GM03348 (cell line): ENCODE measurements around the gene PMFBP1.
"Not testable (repeated sequence)": the region's sequence is repeated elsewhere in the genome, so short reads cannot be mapped to it uniquely, and the experiment has no call there.

ENCODE experiments used
- DNase-seq: peaks from one replicate; pipeline ENCODE4 v3.0.0; 2012; ENCODE audit warnings: low spot score

Gene PMFBP1

DNA sequence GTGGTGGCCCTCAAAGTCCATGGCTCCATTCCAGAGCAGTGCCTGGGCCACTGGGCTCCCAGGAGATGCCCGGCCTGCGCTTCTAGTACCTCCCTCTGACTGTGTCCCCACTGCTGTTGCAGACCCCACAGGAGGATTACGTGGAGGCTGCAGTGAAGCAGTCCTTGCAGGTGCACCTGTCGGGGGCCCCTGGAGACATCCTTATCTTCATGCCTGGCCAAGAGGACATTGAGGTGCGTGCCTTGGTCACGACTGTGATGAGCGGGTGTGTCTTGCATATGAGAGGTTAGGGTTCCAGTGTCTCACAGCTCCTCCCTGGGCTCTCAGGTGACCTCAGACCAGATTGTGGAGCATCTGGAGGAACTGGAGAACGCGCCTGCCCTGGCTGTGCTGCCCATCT is 67.0 kb downstream of the PMFBP1 start:
- DNase-seq: no peak

DNA sequence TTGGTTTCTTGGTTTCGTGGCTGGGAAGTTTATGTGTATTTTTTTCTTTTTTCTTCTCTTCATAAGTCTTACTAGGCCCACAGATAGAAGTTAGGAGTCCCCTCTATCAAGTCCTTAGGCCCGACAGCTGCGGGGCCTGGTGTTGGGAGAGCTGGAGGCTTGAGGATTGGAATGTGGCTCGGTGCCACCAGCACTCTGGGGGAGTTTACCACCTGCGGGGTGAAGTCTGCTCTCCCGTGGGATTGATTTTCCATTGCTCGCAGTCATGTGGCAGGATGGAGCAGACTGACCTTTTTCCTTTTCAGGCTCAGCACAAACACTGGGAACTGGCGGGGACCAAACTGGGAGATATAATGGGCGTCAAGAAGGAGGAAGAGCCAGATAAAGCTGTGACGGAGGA is 70.8 kb downstream of the PMFBP1 start:
- DNase-seq: no peak

DNA sequence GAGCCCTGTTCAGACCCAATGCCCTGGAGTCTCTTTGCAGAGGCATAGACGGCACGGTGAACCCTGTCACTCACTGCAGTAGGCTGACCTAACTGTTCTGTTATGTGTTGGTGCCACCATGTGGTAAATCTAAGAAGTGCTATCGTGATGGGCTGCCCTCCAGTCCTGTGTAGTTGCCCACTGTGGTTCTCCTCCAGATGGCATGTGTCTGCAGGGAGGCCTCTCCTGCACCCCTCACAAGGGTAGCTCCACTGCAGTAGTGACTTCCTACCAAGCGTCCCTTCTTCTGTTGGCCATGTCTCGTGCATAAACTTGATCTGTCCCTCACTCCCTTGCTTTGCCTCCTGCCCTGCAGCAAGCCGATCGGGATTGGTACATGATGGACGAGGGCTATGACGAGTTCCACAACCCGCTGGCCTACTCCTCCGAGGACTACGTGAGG is 72.6 kb downstream of the PMFBP1 start:
- DNase-seq: peak; percentile 73

DNA sequence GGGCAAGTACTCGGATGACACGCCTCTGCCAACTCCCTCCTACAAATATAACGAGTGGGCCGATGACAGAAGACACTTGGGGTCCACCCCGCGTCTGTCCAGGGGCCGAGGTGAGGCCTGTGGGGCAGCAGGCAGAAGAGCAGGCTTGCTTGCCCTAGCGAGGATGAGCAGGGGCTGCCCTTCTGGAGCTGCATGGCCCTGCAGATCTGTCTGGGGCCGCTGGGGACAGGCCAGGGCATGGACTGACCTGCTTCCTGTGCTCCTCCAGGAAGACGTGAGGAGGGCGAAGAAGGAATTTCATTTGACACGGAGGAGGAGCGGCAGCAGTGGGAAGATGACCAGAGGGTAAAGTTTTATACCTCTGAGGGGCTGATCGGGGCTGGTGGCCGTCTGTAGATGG is 73.0 kb downstream of the PMFBP1 start:
- DNase-seq: no peak

DNA sequence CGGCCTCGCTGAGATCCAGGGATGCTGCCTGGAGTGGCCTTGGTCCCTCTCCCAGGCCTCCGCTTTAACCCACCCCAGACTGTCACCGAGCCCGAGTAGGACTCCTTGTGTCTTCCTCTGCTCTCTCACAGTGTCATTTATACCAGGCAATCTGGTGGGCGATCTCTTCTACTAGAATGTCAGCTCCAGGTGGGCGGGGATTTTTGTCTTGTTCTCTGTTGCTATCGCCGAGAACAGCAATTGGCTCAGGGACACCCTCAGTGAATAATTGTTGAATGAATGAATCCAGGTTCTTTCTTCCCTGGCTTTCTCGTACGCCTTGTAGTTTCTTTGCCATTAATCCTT is 77.7 kb downstream of the PMFBP1 start:
- no peak for DNase-seq

DNA sequence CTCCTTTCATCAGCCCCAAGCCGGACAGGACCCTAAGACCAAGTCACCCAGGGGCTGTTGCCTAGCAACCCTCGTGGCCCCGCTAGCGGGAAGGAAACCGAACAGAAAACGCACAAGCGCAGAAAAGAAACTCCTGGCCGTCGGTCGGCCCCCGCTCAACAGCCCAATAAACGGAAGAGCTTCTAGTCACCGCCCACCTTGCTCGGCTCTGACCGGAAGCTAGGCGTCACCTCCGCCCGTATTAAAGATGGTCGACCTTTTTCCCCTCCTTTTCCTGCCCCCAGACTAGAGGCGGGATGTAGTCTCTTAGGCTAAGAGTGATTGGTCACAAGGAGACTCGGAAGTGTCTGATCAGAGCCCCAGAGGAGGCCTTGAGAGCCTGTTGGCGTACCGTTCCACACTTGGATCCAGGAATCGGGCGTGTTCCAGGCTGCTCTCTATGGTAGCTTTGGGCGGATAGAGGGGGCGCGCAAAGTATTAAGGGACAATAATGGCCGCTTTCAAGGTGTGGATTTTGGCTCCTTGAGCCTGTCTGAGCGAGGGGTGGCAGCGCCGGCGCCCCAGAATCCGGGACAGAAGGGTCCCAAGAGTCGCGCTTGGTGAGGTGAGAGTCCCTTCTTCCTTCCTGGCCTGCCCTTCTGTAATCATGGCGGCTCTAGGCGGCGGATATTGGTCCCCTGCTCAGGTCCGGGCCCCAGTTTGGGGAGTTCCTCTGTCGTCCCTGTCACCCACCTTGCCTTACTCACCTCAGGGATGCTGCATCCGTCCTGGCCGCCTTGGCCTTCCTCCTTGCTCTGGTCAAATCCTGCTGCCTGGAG is 78.3 kb downstream of the PMFBP1 start, which contains the start of the genes DHX38 and TXNL4B:
TSS of gene DHX38 (plus strand) at position 400 of the 818 bp plus-strand sequence. CDS start 2,311 bp downstream, outside the sequence.
TSS of gene TXNL4B (minus strand) at position 173 of the 818 bp plus-strand sequence. CDS start 2,871 bp downstream, outside the sequence.
- peak; percentile 99 for DNase-seq

DNA sequence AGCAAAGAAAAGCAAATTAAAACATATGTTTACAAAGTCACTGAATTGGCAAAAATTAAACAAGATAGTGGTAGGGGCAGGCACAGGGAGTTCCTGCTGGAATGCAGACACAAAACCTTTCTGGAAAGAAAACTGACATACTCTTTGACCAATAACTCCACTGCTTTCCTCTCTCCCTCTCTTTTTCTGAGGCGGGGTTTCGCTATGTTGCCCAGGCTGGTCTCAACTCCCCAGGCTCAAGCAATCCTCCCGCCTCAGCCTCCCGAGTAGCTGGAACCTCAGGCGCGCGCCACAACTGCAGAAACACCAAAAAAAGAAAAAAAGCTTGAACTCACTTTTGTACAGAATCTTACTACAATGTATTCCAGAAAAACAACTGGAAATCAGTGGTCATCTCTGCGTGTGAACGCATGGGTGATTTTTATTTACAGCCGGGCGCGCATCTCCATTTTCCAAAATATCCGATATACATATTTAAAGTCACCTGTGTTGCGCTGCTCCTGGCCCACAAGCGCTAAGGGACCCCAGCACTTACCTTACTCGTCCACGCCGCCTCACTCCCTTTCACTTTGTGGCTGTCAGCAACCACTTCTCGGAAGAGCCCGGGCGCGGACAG is 79.0 kb downstream of the PMFBP1 start:
- peak; percentile 78 for DNase-seq

DNA sequence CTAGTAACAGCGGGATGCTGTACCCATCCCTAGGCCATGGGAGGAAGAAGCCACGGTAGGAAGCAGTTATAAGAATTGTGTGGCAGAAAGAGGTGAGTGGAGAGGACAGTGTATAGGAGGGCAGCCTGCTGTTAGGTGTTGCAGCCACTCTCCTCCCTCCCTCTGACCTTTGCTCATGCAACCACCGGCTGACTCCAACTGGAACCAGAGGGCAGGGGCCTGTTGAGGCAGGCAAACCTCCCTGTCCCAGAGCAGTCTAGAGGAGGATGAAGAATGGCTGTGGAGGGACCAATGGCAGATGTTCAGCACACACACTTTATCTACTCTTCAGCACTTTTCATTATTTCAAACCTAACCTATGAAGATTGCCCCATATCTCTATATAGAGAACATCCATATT is 80.7 kb downstream of the PMFBP1 start:
- no peak for DNase-seq

DNA sequence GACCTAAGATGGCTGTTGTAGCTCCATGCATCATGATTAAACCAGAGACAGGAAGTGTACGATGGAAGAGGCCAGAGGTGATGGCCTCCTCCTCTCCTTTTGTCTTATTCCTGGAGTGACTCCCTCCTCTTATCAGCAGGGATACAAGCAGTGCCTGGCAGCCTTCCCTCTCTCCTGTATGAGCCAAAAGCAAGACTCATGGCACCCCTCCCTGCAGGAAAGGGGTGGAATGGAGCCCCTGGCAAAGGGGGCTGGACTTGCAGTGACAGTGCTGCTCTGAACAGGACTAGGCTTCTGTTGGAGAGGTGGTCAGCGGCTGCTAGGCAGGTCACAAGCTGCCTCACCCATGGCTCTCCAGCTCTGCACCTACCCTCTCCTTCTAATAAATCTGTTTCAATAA is 87.0 kb downstream of the PMFBP1 start:
- no peak for DNase-seq

DNA sequence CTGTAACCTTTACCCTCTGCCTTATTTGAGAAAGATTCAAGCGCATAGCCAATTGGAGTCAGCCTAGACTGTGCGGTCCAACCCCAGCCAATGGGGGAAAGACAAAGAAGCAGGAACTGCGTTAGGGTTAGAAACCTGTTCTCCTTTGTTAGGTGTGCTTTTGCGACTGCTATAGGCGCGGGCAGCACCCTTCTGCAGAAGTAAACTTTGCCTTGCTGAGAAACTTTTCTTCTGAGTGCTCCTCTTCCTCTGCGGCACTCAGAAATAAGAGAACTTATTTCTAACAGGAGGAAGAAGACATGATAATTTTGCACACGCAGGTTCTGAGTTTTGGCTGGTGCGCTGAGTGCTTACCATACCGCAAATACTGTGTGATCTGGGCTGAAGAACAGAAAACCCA is 87.5 kb downstream of the PMFBP1 start:
- DNase-seq: no peak

DNA sequence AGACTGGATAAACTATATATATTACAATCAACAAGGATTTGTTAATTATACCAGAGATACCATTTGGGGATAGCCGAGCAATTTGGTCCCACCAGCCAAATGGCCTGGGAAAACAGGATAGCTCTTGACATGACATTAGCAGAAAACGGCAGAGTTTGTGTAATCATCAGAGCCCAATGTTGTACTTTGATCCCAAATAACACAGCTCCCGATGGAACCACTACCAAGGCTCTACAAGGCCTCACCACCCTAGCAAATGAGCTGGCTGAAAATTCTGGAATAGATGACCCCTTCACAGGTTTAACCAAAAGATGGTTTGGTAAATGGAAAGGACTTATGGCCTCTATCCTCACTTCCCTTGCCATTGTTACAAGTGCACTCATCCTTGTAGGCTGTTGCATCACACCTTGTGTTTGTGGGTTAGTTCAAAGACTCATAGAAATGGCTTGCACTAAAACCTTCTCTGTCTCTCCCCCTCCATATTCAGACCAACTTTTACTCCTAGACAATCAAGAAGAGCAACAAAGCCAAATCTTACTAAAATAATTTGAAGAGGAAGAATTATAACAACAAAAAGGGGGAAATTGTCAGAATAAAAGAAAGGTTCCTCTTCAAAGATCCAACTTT is 88.1 kb downstream of the PMFBP1 start:
- no peak for DNase-seq

DNA sequence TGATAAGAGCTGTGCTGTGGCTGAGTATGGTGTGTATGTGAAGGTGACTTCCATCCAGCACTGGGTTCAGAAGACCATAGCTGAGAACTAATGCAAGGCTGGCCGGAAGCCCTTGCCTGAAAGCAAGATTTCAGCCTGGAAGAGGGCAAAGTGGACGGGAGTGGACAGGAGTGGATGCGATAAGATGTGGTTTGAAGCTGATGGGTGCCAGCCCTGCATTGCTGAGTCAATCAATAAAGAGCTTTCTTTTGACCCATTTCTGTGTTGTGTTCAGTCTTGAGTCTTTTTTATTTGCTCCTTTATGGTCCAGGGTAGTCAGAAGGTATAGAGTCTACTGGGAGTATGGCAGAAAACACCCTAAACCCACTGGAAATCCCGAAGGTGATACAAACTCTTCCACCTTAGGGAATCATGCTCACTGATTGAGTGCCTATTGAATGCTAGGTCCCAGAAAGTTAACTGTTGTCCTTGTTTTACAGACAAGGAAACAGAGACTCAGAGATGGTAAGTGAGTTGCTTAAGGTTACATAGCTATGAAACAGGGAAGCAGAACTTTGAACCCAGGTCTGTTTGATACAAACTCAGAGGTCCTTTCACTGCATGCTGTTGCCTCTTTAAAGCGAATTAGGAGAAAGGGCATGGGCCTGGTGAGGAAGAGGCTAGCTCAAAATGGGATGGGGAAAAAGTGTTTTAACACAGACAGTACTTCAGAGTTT is 94.8 kb downstream of the PMFBP1 start:
- not testable (repeated sequence) for DNase-seq

DNA sequence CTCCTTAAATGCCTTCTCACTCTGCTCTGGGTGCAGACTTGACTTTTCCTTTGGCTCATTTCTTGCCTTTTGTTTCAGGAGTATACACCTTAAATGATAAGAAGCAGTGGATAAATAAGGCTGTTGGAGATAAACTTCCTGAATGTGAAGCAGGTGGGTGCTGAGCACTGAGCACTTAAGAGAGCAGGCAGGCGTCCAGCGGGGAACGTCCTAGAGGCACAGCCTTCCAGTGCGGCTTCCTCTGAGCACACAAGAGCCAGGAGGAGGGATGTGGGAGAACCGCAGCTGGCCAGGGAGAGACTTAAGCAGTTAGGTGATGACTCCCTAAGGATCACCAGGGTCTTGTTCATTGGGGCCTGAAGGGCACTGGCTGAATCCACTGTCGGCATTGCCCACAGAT is 96.9 kb downstream of the PMFBP1 start:
- not testable (repeated sequence) for DNase-seq

DNA sequence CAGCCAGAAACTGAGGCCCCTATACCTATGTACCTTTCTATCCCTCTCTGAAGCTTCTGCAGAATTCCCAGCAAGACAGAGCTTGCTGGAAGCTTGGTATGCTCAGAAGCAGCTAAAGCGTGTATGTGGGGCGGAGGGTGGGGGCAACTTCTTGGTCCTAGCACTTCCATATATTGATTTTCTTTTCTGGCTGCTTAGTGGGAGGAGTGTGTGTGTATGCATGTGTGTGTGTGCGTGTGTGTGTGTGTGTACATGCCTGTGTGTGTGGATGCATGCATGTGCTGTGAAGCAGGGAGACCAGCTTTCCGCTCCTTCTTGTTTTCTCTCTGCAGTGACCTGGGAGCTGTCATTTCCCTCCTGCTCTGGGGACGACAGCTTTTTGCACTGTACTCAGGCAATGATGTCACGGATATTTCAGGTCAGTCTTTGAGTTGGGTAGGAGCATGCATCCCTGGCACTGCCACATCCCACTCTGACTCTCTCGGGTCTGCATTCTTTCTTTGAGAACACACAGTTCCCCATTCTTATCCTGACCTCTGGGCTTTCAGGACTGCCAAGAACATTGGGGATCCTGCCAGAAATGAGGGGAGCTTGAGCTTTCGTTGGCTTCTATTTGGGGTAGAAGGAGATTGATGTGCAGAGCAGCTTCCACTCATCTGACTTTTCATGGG is 98.3 kb downstream of the PMFBP1 start:
- no peak for DNase-seq

DNA sequence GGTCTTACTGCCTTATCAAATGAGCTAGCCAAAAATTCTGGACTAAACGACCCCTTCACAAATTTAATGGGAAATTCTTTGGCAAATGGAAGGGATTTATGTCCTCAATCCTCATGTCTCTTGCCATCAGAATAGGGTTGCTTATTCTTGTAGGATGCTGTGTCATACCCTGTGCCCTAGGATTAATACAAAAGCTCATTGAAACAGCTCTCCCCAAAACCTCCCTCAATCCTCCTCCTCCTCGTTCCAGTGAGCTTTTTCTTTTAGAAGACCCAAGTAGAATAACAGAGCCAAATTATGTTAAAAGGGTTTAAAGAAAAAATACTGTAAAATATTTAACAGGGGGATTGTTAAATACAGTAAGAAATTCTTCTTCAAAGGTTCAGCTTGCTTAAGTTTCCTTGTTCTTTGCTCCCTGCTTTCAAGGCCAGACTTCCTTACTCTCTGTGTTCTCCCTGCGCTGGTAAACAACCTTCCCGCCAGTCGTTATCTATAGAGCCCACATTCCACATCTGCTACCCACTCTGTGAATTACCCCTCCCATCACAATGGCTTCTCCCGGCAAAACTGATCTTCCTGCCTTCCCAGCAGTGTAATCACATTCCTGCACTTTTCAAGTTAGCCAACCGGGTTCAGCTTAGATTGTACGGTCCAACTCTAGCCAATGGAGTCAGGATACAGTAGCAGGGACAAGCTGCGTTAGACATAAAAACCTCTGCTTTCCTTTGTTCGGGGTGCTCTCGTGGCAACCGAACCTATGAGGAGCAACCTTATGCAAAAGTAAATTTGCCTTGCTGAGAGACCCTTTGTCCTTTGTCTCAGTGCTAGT is 99.2 kb downstream of the PMFBP1 start:
- DNase-seq: no peak
